ENCODE results near the gene C2CD2L. TPM values are rescaled to one million over a fixed set of nuclear protein-coding genes. Genes with fewer than 3 reads are reported as not detected.

The C2CD2L gene
- total RNA-seq, 1 experiment from 2014 or later: 7.8 TPM

- no peaks in the 10 kb centered on the region for H3K9me3 Mint-ChIP-seq (ENCODE audit: low read depth, unreplicated experiment)
- peaks cover 32% of the 10 kb centered on the region for H3K36me3 Mint-ChIP-seq (ENCODE audit: insufficient read depth, unreplicated experiment)
- DNase-seq: no peak
- BruUV-seq (replicated peaks): no TSS peak
- no peak overlapping the region for H3K27ac Mint-ChIP-seq (ENCODE audit: unreplicated experiment)
- TF ChIP-seq CTCF (IDR thresholded peaks at IDR 0.05; ENCODE audit: unreplicated experiment): no peak
- intact Hi-C loops (cut with micrococcal nuclease; ENCODE audit: unreplicated experiment): no loop called here
- H3K4me1 Mint-ChIP-seq (ENCODE audit: low read depth, unreplicated experiment): peaks cover 13% of the 10 kb centered on the region
- no peaks in the 10 kb centered on the region for H3K27me3 Mint-ChIP-seq (ENCODE audit: unreplicated experiment)
- CTCF ChIA-PET: no interaction called here
- no peak overlapping the region for H3K4me3 Mint-ChIP-seq (ENCODE audit: low read depth, unreplicated experiment)
Measured at GRCh38 chr11:119111361-119111925, 4.3 kb downstream of the C2CD2L start.

DNA sequence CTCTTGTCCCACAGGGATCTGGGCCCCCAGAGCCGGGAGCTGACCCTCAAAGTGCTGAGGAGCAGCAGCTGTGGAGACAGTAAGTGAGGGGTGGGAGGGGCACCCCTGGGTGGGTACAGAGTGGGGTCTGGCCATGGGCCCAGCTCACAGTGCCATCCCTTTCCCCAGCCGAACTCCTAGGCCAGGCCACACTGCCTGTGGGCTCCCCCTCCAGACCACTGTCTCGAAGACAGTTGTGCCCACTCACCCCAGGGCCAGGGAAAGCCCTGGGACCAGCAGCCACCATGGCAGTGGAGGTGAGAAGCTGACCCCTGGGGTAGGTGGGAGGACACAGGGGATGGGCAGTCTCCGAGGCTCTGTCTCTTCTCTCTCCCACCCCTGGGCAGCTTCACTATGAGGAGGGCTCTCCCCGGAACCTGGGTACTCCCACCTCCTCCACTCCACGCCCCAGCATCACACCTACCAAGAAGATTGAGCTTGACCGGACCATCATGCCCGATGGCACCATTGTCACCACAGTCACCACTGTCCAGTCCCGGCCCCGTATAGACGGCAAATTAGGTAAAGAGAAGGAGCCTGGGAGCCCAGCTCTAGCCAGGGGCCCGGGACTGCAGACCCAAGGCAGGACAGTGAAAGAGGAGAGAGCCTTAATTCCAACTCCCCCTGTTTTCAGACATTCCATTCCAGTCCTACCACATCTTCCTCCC, 5.3 kb downstream of the C2CD2L start:
- intact Hi-C loops (cut with micrococcal nuclease; ENCODE audit: unreplicated experiment): no loop called here
- no peak for TF ChIP-seq CTCF (IDR thresholded peaks at IDR 0.05; ENCODE audit: unreplicated experiment)
- CTCF ChIA-PET: no interaction called here
- BruUV-seq (replicated peaks): no TSS peak
- Mint-ChIP-seq H3K4me1 (ENCODE audit: low read depth, unreplicated experiment) (peaks cover 13% of the 10 kb centered on the region), H3K27me3 (ENCODE audit: unreplicated experiment) (no peaks in the 10 kb centered on the region), H3K27ac (ENCODE audit: unreplicated experiment) (no peak overlapping the region), H3K9me3 (ENCODE audit: low read depth, unreplicated experiment) (no peaks in the 10 kb centered on the region), H3K36me3 (ENCODE audit: insufficient read depth, unreplicated experiment) (peaks cover 22% of the 10 kb centered on the region), H3K4me3 (ENCODE audit: low read depth, unreplicated experiment) (no peak overlapping the region)
- DNase-seq: no peak

- no peaks in the 10 kb centered on the region for H3K9me3 Mint-ChIP-seq (ENCODE audit: low read depth, unreplicated experiment)
- no peaks in the 10 kb centered on the region for H3K27me3 Mint-ChIP-seq (ENCODE audit: unreplicated experiment)
- H3K4me1 Mint-ChIP-seq (ENCODE audit: low read depth, unreplicated experiment): peaks cover 9% of the 10 kb centered on the region
- TF ChIP-seq CTCF (IDR thresholded peaks at IDR 0.05; ENCODE audit: unreplicated experiment): no peak
- H3K27ac Mint-ChIP-seq (ENCODE audit: unreplicated experiment): no peak overlapping the region
- peaks cover 12% of the 10 kb centered on the region for H3K36me3 Mint-ChIP-seq (ENCODE audit: insufficient read depth, unreplicated experiment)
- CTCF ChIA-PET: no interaction called here
- no TSS peak for BruUV-seq (replicated peaks)
- no peak for DNase-seq
- intact Hi-C loops (cut with micrococcal nuclease; ENCODE audit: unreplicated experiment): no loop called here
- H3K4me3 Mint-ChIP-seq (ENCODE audit: low read depth, unreplicated experiment): no peak overlapping the region
Measured at GRCh38 chr11:119113716-119114115, 6.6 kb downstream of the C2CD2L start.

DNA sequence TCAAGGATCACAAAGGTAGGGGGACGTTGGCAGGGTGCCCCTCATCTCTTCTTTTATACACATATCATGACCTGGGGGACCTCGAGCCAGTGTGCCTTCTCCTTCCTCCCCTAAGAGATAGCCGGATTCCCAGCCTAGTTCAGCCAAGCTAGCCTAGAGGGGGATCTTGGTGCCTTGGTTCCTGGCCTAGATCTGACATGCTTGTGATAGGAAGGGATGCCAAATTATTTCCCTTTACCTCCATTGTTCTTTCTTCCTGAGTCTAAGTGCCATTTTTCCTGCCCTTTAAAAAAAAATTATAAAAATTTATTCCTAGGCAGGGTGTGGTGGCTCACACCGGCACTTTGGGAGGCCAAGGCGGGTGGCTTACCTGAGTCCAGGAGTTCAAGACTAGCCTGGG, 7.2 kb downstream of the C2CD2L start:
- no peaks in the 10 kb centered on the region for H3K27me3 Mint-ChIP-seq (ENCODE audit: unreplicated experiment)
- no peak for TF ChIP-seq CTCF (IDR thresholded peaks at IDR 0.05; ENCODE audit: unreplicated experiment)
- CTCF ChIA-PET: no interaction called here
- no peaks in the 10 kb centered on the region for H3K9me3 Mint-ChIP-seq (ENCODE audit: low read depth, unreplicated experiment)
- peaks cover 2% of the 10 kb centered on the region for H3K4me1 Mint-ChIP-seq (ENCODE audit: low read depth, unreplicated experiment)
- no TSS peak for BruUV-seq (replicated peaks)
- H3K27ac Mint-ChIP-seq (ENCODE audit: unreplicated experiment): no peak overlapping the region
- H3K36me3 Mint-ChIP-seq (ENCODE audit: insufficient read depth, unreplicated experiment): peaks cover 7% of the 10 kb centered on the region
- no peak for DNase-seq
- no peak overlapping the region for H3K4me3 Mint-ChIP-seq (ENCODE audit: low read depth, unreplicated experiment)
- intact Hi-C loops (cut with micrococcal nuclease; ENCODE audit: unreplicated experiment): no loop called here
